Activated naive CD4-positive, alpha-beta T cell treated with anti-CD3 and anti-CD28 coated beads, Interleukin-2, amount 50 U/mL, for 24 hours (primary cell): Measurements from ENCODE around the gene LCE1F.

Experiments used
- H3K27ac Mint-ChIP-seq: one replicate; pipeline ENCODE4 v1.8.0; 2021; ENCODE audit warnings: mild to moderate bottlenecking, mixed read lengths
- H3K27me3 Mint-ChIP-seq: one replicate; pipeline ENCODE4 v1.8.0; 2021; ENCODE audit warnings: mixed read lengths
- H3K36me3 Mint-ChIP-seq: one replicate; pipeline ENCODE4 v1.8.0; 2021; ENCODE audit warnings: mixed read lengths
- H3K4me1 Mint-ChIP-seq: one replicate; pipeline ENCODE4 v1.8.0; 2021; ENCODE audit warnings: mixed read lengths
- H3K4me3 Mint-ChIP-seq: one replicate; pipeline ENCODE4 v1.8.0; 2021; ENCODE audit warnings: mild to moderate bottlenecking, mixed read lengths
- H3K9me3 Mint-ChIP-seq: one replicate; pipeline ENCODE4 v1.8.0; 2021; ENCODE audit warnings: mixed read lengths

The LCE1F gene

DNA sequence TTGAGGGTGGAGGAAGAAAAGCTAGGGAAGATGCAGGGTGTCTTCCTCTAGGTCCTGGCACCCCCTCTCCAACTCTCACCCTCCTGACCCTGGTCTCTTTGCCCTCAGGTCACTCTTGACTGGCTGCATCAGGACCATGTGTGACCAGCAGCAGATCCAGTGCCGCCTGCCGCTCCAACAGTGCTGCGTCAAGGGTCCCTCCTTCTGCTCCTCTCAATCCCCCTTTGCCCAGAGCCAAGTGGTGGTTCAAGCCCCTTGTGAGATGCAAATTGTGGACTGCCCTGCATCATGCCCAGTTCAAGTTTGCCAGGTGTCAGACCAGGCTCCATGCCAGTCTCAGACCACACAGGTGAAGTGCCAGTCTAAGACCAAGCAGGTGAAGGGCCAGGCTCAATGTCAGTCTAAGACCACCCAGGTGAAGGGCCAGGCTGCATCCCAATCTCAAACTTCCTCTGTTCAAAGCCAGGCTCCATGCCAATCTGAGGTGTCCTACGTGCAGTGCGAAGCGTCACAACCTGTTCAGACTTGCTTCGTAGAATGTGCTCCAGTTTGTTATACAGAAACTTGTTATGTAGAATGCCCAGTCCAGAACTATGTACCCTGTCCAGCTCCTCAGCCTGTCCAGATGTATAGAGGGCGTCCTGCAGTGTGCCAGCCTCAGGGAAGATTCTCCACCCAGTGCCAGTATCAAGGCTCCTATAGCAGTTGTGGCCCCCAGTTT lies 15.3 kb upstream of the LCE1F start:
- H3K9me3 Mint-ChIP-seq, result no peaks in the 10 kb centered on the region
- no peaks in the 10 kb centered on the region for H3K36me3 Mint-ChIP-seq
- no peaks in the 10 kb centered on the region for H3K4me1 Mint-ChIP-seq
- no peak overlapping the region for H3K4me3 Mint-ChIP-seq
- no peak overlapping the region for H3K27ac Mint-ChIP-seq
- peaks cover 6% of the 10 kb centered on the region for H3K27me3 Mint-ChIP-seq

DNA sequence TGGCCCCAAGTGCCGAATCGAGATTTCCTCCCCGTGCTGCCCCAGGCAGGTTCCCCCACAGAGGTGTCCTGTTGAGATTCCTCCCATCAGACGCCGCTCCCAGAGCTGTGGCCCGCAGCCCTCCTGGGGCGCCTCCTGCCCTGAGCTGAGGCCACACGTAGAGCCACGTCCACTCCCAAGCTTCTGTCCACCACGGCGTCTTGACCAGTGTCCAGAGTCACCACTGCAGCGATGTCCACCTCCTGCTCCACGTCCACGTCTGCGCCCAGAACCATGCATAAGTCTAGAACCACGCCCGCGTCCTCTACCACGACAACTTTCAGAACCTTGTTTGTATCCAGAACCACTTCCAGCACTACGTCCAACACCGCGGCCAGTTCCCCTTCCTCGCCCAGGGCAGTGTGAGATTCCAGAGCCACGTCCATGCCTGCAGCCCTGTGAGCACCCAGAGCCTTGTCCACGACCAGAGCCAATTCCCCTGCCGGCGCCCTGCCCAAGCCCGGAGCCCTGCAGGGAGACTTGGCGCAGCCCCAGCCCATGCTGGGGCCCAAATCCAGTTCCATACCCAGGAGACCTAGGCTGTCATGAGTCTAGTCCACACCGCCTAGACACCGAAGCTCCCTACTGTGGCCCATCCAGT lies 14.3 kb upstream of the LCE1F start:
- Mint-ChIP-seq H3K9me3 (no peaks in the 10 kb centered on the region), H3K27ac (peak overlapping the region; percentile 25), H3K4me1 (no peaks in the 10 kb centered on the region), H3K36me3 (no peaks in the 10 kb centered on the region), H3K27me3 (peaks cover 7% of the 10 kb centered on the region), H3K4me3 (no peak overlapping the region)

DNA sequence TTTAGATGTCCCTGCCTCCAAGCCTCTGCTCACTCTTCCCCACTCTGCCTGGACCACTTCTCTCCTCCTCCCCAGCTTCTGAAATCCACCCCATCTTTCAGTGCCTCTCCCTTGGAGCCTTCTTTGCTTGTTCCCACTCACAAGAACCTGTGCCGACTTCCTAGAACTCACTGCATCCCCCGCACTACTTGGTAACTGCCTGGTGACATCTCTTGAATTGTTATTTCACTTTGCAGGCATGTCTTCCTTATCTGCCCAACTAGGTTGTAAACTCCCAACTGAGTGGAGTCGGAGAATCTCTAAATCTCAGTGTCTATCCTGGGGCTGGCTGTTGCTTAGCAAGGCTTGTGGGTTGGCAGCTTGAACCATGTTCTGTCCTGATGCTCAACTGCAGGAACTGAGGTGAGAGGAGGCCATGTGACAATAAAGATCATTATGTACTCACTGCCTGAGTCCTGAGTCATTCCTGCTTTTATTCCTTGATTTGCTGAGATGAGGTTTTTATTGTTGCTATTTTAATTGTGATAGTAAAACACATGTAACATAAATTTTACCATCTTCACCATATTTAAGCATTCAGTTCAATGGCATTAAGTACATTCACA lies 13.2 kb upstream of the LCE1F start:
- Mint-ChIP-seq H3K36me3 (no peaks in the 10 kb centered on the region), H3K9me3 (no peaks in the 10 kb centered on the region), H3K27ac (no peak overlapping the region), H3K4me3 (no peak overlapping the region), H3K4me1 (no peaks in the 10 kb centered on the region), H3K27me3 (peaks cover 7% of the 10 kb centered on the region)

DNA sequence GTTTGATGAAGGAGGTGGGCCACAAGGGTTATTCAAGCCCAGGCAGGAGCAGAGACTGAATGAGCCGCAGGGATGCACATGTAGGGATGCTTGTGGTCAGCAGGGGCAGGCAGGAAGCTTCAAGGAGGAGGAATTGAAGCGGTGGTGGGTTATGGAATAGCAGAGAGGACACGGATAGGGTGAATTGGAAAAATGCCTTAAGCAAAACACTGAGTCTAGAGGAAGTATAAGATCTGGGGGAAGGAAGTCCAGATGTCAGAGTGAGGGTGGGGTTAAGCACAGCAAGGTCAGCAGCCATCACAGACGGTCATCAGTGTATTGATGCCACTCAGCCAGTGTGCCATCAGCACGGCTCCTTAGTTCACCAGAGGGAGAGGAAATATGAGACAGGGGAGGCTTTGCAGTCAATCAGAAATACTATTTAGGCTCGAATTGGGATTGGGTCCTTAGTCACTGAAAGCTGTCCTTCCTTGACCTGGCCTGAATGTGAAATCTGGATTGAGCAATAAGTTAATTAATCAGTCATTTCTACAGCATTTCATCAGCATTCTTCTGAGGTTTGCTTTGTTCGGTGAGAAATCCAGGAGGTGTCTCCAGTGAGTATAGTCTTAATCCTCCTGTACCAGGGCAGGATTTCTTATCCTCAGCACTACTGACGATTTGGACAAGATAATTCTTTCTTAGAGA lies 6.0 kb upstream of the LCE1F start:
- Mint-ChIP-seq H3K9me3 (no peaks in the 10 kb centered on the region), H3K27ac (no peak overlapping the region), H3K4me3 (no peak overlapping the region), H3K36me3 (no peaks in the 10 kb centered on the region), H3K27me3 (peaks cover 3% of the 10 kb centered on the region), H3K4me1 (no peaks in the 10 kb centered on the region)

DNA sequence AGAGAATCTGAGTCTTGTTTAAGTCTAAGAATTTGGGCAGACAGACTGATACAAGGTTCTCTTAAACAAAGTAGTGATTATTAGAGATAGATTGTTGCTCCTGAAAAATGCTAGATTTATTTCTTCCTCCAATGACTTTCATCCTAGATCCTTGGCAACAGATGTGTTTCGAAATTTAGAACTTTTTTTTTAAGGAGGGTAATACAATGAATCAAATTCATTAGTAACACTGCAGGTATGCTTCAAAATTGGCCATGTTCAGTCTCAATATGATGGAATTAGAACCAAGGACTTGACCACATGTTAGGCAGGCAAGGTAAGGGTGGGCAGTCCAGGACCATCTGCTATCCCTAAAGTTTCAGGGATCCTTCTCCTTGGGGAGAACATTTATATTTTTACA lies 4.5 kb upstream of the LCE1F start:
- H3K9me3 Mint-ChIP-seq, result peaks cover 6% of the 10 kb centered on the region
- peaks cover 12% of the 10 kb centered on the region for H3K27me3 Mint-ChIP-seq
- no peaks in the 10 kb centered on the region for H3K36me3 Mint-ChIP-seq
- no peaks in the 10 kb centered on the region for H3K4me1 Mint-ChIP-seq
- H3K27ac Mint-ChIP-seq, result no peak overlapping the region
- H3K4me3 Mint-ChIP-seq, result no peak overlapping the region

DNA sequence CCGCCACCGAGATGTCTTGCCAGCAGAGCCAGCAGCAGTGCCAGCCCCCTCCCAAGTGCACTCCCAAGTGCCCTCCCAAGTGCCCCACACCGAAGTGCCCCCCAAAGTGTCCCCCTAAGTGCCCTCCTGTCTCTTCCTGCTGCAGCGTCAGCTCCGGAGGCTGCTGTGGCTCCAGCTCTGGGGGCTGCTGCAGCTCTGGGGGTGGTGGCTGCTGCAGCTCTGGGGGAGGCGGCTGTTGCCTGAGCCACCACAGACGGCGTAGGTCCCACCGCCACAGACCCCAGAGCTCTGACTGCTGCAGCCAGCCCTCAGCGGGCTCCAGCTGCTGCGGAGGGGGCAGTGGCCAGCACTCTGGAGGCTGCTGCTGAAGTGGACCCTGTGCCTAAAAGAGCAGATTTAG lies 1.4 kb downstream of the LCE1F start:
- Mint-ChIP-seq H3K36me3 (no peaks in the 10 kb centered on the region), H3K4me3 (no peak overlapping the region), H3K9me3 (peaks cover 6% of the 10 kb centered on the region), H3K4me1 (no peaks in the 10 kb centered on the region), H3K27me3 (peaks cover 21% of the 10 kb centered on the region), H3K27ac (no peak overlapping the region)

DNA sequence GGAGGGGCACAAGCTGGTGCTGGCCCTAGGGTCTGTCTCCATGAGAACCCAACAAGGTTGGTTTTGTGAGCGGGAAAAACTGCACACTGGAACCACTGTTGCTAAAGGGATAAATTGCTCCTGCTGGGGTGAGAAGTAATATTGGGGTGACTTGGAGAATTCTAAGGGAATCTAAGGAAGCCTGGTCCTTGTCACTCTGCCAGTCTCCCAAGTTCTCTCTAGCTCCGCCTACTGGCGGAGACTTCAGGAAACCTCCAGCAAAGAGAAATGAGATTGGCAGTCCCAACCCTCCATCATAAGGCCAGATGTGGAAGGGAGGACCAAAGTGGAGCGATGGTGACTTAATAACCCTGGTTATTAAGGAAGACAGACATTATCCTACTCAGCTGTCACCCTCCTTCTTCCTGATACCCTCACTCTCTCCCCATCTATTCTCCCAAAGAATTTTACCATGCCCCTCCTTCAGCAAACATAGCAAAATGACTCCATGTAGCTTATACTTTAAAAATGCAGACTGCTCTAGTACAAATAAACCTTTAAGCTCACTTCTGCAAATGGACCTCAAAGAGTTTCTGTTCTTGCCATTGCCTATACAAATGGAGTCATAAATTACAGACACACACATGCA lies 2.7 kb downstream of the LCE1F start:
- H3K9me3 Mint-ChIP-seq, result peaks cover 6% of the 10 kb centered on the region
- H3K4me3 Mint-ChIP-seq, result no peak overlapping the region
- no peaks in the 10 kb centered on the region for H3K36me3 Mint-ChIP-seq
- H3K4me1 Mint-ChIP-seq, result no peaks in the 10 kb centered on the region
- peaks cover 21% of the 10 kb centered on the region for H3K27me3 Mint-ChIP-seq
- H3K27ac Mint-ChIP-seq, result no peak overlapping the region

DNA sequence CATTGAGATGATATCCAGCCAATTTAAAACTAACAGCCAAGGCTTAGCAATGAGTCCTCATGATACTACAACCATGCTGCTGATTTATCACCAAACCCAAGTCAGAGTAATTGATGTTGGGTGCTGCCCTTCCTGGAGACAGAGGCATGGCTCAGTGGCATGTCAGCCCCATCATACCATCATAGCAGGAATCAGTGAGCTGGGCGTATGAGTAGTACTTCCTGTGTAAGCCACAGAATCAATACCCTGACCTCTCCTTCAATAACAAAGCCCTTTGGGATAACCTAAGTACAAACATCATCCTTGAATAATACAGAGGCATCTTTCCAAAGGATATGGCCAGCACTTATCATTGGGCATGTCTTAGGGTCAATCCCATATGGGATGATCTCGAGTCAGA lies 8.2 kb downstream of the LCE1F start:
- H3K27me3 Mint-ChIP-seq, result peaks cover 25% of the 10 kb centered on the region
- H3K27ac Mint-ChIP-seq, result no peak overlapping the region
- no peak overlapping the region for H3K4me3 Mint-ChIP-seq
- no peaks in the 10 kb centered on the region for H3K9me3 Mint-ChIP-seq
- no peaks in the 10 kb centered on the region for H3K36me3 Mint-ChIP-seq
- H3K4me1 Mint-ChIP-seq, result no peaks in the 10 kb centered on the region

DNA sequence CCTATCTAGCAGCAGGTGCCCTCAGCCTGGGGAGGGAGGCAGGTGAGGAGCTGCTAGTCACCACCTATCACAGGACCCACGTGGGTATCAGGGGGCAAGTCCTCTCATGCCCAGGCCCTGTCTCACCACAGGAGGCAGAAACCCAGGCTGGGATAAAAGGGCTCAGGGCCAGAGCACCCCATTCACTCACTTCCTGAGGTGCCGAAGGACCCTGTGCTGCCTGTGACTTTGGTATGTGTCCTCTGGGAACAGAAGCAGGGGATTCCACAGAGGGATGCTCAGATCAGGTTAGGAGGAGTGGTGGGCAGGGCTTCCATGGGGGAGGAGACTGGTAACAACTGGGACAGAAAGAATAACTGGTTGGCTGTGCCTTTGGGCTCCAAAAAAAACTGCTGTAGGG lies 11.1 kb downstream of the LCE1F start, which contains the start of gene LCE1E:
LCE1E (plus strand) TSS at position 181 of the 400 bp plus-strand sequence. CDS start 1,043 bp downstream, outside the sequence.
- H3K4me3 Mint-ChIP-seq, result no peak within 1 kb of the TSS
- H3K4me1 Mint-ChIP-seq, result no peaks in the 10 kb centered on the region
- H3K36me3 Mint-ChIP-seq, result no peaks in the 10 kb centered on the region
- H3K27ac Mint-ChIP-seq, result no peak within 1 kb of the TSS
- no peaks in the 10 kb centered on the region for H3K9me3 Mint-ChIP-seq
- peaks cover 22% of the 10 kb centered on the region for H3K27me3 Mint-ChIP-seq

DNA sequence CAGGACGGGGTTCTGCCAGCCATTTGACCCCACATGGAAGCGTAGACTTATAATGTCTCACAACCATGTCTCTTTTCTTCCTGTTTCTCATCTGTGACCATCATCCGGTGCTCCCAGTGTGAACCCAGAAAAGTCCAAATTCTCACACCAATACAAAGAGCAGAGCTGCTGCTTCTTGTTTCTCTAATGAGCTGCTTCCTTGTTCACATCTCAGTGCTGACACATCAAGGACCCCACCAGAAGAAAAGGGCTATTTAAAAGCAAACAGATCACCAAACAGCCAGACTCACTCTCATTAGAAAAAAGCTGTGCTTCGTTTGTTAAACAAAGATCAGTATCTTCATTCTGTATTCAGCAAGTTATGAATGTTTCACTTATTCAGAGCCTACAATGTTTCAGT lies 20.7 kb downstream of the LCE1F start:
- Mint-ChIP-seq H3K4me1 (no peaks in the 10 kb centered on the region), H3K36me3 (no peaks in the 10 kb centered on the region), H3K9me3 (no peaks in the 10 kb centered on the region), H3K27me3 (peaks cover 20% of the 10 kb centered on the region), H3K4me3 (no peak overlapping the region), H3K27ac (no peak overlapping the region)

DNA sequence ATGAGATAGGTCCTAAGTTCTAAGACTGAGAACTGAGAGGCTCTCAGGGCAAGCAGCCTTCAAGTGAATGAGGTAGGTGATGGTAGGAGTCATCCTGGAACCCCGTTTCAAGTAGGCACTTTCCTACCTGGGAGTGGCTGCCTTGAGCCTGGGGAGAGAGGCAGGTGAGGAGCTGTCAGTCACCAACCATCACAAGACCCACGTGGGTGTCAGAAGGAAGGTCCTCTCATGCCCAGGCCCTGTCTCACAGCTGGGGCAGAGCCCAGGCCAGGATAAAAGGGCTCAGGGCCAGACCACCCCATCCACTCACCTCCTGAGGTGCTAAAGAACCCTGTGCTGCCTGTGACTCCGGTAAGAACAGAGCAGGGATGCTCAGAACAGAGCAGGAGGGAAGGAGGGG lies 21.5 kb downstream of the LCE1F start, which contains the start of gene LCE1D:
LCE1D (plus strand) TSS at position 301 of the 400 bp plus-strand sequence. CDS start 1,074 bp downstream, outside the sequence.
- H3K4me3 Mint-ChIP-seq, result no peak within 1 kb of the TSS
- H3K36me3 Mint-ChIP-seq, result no peaks in the 10 kb centered on the region
- H3K9me3 Mint-ChIP-seq, result no peaks in the 10 kb centered on the region
- H3K27me3 Mint-ChIP-seq, result peaks cover 18% of the 10 kb centered on the region
- H3K27ac Mint-ChIP-seq, result no peak within 1 kb of the TSS
- no peaks in the 10 kb centered on the region for H3K4me1 Mint-ChIP-seq

DNA sequence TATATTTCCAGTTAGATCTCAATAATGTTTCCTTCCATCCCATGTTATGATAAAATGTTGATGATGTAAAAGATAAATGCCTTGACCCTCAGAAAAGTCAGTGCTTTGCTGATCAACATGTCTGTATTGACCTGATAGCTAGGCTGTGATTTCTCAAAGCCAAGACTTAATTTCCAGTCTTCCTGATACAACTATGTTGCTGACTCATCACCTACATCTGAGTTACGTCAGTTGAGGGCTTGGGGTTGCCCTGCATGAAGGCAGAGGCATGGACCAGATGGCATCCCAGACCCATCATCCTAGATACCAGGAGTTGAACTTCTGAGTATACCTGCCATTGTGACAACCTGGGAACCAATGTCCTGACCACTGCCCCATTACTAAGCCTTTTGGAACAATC lies 26.4 kb downstream of the LCE1F start:
- Mint-ChIP-seq H3K4me3 (no peak overlapping the region), H3K27me3 (peaks cover 17% of the 10 kb centered on the region), H3K27ac (no peak overlapping the region), H3K36me3 (no peaks in the 10 kb centered on the region), H3K4me1 (no peaks in the 10 kb centered on the region), H3K9me3 (no peaks in the 10 kb centered on the region)

DNA sequence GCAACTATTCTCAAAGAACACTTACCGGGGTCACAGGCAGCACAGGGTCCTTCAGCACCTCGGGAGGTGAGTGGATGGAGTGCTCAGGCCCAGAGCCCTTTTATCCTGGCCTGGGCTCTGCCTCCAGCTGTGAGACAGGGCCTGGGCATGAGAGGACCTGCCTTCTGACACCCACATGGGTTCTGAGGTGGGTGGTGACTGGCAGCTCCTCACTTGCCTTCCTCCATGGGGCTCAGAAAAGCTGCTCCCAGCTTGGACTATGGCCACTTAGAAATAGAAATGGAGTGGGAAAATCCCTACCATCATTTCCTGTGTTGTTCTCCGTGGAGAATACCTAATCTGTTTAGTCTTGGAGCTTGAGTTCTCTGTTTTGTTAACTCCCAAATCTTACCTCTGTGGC lies 31.6 kb downstream of the LCE1F start, which contains the start of gene LCE1C:
LCE1C (minus strand) TSS at position 76 of the 400 bp plus-strand sequence. CDS start 1,173 bp downstream, outside the sequence.
- Mint-ChIP-seq H3K4me1 (no peaks in the 10 kb centered on the region), H3K27ac (no peak within 1 kb of the TSS), H3K27me3 (peaks cover 7% of the 10 kb centered on the region), H3K4me3 (no peak within 1 kb of the TSS), H3K9me3 (no peaks in the 10 kb centered on the region), H3K36me3 (no peaks in the 10 kb centered on the region)

DNA sequence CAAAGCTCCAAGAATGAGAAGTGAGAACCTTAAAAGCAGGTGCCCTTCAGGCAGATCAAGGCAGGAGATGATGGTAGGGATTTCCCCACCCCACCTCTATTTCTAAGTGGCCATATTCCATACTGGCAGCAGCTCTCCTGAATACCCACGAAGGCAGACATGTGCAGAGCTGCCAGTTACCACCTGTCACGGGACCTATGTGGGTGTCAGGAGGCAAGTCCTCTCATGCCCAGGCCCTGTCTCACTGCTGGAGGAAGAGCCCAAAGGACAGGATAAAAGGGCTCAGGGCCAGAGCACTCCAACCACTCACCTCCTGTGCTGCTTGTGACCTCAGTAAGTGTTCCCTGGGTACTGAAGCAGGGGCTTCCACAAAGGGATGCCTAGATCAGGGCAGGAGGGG lies 36.1 kb downstream of the LCE1F start:
- H3K4me3 Mint-ChIP-seq, result no peak overlapping the region
- H3K27me3 Mint-ChIP-seq, result peaks cover 14% of the 10 kb centered on the region
- no peak overlapping the region for H3K27ac Mint-ChIP-seq
- no peaks in the 10 kb centered on the region for H3K36me3 Mint-ChIP-seq
- H3K4me1 Mint-ChIP-seq, result no peaks in the 10 kb centered on the region
- no peaks in the 10 kb centered on the region for H3K9me3 Mint-ChIP-seq

DNA sequence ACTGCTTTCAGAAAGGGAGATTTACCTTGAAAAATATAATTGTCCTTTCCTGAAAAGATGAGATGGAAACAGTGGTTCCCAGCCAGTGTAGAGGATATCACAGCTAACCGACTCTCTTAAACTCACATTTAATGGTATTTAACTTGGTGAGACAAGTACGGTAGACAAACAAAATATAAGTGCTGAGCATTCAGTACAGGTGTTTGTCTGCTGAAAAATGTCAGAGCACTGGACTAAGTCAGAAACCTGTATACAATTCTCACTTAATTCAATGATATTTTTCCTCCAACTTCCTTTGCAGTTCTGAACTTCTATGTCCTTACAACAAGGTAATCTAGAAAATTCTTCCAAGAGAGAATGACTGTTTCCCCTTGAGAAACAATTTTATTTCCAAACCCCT lies 36.7 kb downstream of the LCE1F start, which contains the start of gene LCE1B:
LCE1B (plus strand) TSS at position 301 of the 400 bp plus-strand sequence. CDS start 476 bp downstream, outside the sequence.
- no peaks in the 10 kb centered on the region for H3K36me3 Mint-ChIP-seq
- no peaks in the 10 kb centered on the region for H3K4me1 Mint-ChIP-seq
- H3K27ac Mint-ChIP-seq, result no peak within 1 kb of the TSS
- H3K9me3 Mint-ChIP-seq, result no peaks in the 10 kb centered on the region
- H3K4me3 Mint-ChIP-seq, result no peak within 1 kb of the TSS
- peaks cover 14% of the 10 kb centered on the region for H3K27me3 Mint-ChIP-seq
